GM19455 (cell line): ENCODE data around the gene RSRC1.

Experiments used
- ATAC-seq: cut with Tn5 transposase; IDR thresholded peaks from one replicate; pipeline ENCODE4 v1.9.1; 2021; ENCODE audit not compliant: unreplicated experiment

The RSRC1 gene

DNA sequence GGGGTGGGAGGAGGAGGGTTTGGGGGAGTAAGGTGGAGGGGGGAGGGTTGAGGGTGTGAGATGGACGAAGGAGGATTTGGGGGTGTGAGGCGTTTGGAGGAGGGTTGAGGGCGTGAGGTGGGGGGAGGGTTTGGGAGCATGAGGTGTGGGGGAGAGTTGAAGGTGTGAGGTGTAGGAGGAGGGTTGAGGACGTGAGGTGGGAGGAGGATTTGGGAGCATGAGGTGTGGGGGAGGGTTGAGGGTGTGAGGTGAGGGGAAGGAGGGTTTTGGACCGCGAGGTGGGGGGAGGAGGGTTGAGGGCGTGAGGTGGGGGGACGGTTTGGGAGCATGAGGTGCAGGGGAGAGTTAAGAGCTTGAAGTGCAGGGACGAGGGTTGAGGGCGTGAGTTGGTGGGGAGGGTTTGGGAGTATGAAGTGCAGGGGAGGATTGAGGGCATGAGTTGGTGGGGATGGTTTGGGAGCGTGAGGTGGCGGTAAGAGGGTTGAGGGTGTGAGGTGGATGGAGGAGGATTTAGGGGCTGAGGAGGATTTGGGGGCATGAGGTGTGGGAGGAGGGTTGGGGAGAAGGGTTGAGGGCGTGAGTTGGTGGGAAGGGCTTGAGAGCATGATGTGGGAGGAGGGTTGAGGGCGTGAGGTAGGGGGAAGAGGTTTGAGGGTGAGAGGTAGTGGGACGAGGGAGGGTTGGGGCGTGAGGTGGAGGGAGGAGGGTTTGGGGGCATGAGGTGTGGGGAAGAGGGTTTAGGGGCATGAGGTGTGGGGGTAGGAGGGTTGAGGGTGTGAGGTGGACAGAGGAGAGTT is 462.3 kb downstream of the RSRC1 start:
- ATAC-seq = no peak

DNA sequence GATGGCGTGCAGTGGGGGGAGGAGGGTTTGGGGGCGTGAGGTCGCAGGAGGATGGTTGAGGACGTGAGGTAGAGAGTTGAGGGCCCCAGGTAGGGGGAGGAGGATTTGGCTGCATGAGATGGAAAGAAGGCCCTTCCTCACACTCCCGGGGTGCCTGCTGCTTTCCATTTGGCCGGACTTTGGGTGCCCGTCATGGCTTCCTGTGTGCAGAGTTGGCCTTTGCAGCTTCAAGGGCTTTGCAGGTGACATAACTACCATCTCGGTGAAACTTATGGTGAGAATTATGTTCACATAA is 462.8 kb downstream of the RSRC1 start:
- ATAC-seq = no peak

GRCh38 chr3:158573714-158574113 is 463.8 kb downstream of the RSRC1 start:
- no peak for ATAC-seq

GRCh38 chr3:158574646-158575045 is 464.8 kb downstream of the RSRC1 start:
- ATAC-seq = no peak

GRCh38 chr3:158590223-158590622 is 480.3 kb downstream of the RSRC1 start:
- ATAC-seq = no peak
